Neural crest cell (in vitro differentiated cells): ENCODE results near the gene IL36RN. TPM values are rescaled to one million over a fixed set of nuclear protein-coding genes. Genes with fewer than 3 reads are reported as not detected.

ENCODE experiments used
- DNase-seq: peaks from one replicate; pipeline ENCODE4 v3.0.0; 2021; ENCODE audit warnings: low read depth, mixed read lengths, low spot score
- H3K27ac Mint-ChIP-seq: one replicate; pipeline ENCODE4 v1.8.0; 2021; ENCODE audit warnings: mild to moderate bottlenecking, mixed read lengths; ENCODE audit not compliant: unreplicated experiment
- H3K27me3 Mint-ChIP-seq: 2 replicates; pipeline ENCODE4 v1.8.0; 2021; ENCODE audit warnings: low read depth, mild to moderate bottlenecking, mixed read lengths
- H3K36me3 Mint-ChIP-seq: 2 replicates; pipeline ENCODE4 v1.8.0; 2021; ENCODE audit warnings: low read depth, mild to moderate bottlenecking, mixed read lengths
- H3K4me1 Mint-ChIP-seq: 2 replicates; pipeline ENCODE4 v1.8.0; 2021; ENCODE audit warnings: mixed read lengths
- H3K4me3 Mint-ChIP-seq: one replicate; pipeline ENCODE4 v1.8.0; 2021; ENCODE audit warnings: mild to moderate bottlenecking, mixed read lengths
- H3K9me3 Mint-ChIP-seq: 2 replicates; pipeline ENCODE4 v1.8.0; 2021; ENCODE audit warnings: mixed read lengths
- total RNA-seq: library from RNA; stranded (reverse); gene quantifications from 2 replicates; pipeline ENCODE4 v1.2.1, GENCODE V29; 2021
- TF ChIP-seq, protein P1 (sequence below): fragments of 200-600 bp; sonication (generic); conservative IDR thresholded peaks from 2 replicates; pipeline ENCODE4 v1.5.0; 2021; ENCODE audit warnings: antibody characterized with exemption, mild to moderate bottlenecking

Gene IL36RN
- total RNA-seq, 1 donor from 2014 or later = not detected

DNA sequence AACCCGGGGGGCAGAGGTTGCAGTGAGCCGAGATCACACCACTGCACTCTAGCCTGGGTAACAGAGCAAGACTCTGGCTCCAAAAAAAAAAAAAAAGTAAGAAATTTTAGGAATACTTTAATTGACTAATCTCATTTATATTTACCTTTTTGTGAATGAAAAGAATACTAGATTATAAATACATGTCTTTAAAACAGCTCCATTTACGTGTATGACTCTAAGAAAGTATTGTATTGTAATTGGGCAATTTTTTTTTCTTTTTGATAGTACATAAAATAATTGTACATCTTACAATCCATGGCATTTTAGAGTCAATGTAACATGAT is 45.7 kb upstream of the IL36RN start:
- no peak overlapping the region for H3K4me3 Mint-ChIP-seq
- TF ChIP-seq, protein P1, sequence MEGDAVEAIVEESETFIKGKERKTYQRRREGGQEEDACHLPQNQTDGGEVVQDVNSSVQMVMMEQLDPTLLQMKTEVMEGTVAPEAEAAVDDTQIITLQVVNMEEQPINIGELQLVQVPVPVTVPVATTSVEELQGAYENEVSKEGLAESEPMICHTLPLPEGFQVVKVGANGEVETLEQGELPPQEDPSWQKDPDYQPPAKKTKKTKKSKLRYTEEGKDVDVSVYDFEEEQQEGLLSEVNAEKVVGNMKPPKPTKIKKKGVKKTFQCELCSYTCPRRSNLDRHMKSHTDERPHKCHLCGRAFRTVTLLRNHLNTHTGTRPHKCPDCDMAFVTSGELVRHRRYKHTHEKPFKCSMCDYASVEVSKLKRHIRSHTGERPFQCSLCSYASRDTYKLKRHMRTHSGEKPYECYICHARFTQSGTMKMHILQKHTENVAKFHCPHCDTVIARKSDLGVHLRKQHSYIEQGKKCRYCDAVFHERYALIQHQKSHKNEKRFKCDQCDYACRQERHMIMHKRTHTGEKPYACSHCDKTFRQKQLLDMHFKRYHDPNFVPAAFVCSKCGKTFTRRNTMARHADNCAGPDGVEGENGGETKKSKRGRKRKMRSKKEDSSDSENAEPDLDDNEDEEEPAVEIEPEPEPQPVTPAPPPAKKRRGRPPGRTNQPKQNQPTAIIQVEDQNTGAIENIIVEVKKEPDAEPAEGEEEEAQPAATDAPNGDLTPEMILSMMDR = no peak
- H3K4me1 Mint-ChIP-seq = peaks cover 8% of the 10 kb centered on the region
- peaks cover 2% of the 10 kb centered on the region for H3K36me3 Mint-ChIP-seq
- peaks cover 17% of the 10 kb centered on the region for H3K9me3 Mint-ChIP-seq
- DNase-seq = no peak
- H3K27ac Mint-ChIP-seq = no peak overlapping the region
- peaks cover 35% of the 10 kb centered on the region for H3K27me3 Mint-ChIP-seq

DNA sequence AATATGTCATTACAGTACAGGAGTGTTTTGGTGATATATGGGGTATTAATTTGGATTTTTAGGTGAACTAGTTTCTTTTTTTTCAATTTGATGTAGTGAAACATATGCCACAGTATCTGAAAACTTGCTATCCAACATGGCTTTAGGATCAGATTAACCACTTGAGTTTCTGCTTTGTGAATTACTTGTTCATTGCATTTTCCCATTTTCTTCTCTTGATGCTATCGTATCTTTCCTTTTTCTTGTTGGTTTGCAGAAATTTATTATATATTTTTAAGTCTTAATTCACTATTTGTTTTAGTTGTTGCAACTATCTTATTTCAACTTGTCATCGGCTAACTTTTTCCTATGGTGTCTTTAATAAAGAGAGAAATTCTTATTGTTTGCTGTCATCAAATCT is 44.9 kb upstream of the IL36RN start:
- peaks cover 4% of the 10 kb centered on the region for H3K36me3 Mint-ChIP-seq
- no peak for DNase-seq
- peaks cover 8% of the 10 kb centered on the region for H3K4me1 Mint-ChIP-seq
- H3K9me3 Mint-ChIP-seq = peaks cover 22% of the 10 kb centered on the region
- no peak overlapping the region for H3K27ac Mint-ChIP-seq
- no peak overlapping the region for H3K4me3 Mint-ChIP-seq
- TF ChIP-seq, protein P1 = no peak
- peaks cover 39% of the 10 kb centered on the region for H3K27me3 Mint-ChIP-seq

DNA sequence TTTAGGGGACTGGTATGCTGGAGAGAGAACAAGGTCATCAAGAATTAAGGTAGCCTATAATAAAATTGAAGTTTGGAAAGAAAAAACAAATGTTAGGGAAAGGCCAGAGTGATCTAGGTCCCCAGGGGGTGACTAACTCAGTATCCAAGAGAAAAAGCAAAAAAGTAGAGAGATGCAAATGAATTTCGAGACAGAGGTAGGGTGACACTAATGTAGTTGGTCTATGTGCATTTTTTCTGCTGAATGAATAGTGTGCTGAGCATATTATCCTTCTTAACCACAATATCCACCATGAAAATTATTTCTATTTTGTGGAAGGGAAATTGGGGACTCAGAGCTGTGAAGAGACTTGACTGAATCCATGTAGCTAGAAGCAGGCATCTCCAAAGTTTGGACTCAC is 44.0 kb upstream of the IL36RN start:
- H3K36me3 Mint-ChIP-seq = peaks cover 4% of the 10 kb centered on the region
- no peak overlapping the region for H3K4me3 Mint-ChIP-seq
- H3K27me3 Mint-ChIP-seq = peaks cover 37% of the 10 kb centered on the region
- DNase-seq = no peak
- H3K9me3 Mint-ChIP-seq = peaks cover 25% of the 10 kb centered on the region
- no peak overlapping the region for H3K27ac Mint-ChIP-seq
- H3K4me1 Mint-ChIP-seq = peaks cover 8% of the 10 kb centered on the region
- TF ChIP-seq, protein P1 = no peak

DNA sequence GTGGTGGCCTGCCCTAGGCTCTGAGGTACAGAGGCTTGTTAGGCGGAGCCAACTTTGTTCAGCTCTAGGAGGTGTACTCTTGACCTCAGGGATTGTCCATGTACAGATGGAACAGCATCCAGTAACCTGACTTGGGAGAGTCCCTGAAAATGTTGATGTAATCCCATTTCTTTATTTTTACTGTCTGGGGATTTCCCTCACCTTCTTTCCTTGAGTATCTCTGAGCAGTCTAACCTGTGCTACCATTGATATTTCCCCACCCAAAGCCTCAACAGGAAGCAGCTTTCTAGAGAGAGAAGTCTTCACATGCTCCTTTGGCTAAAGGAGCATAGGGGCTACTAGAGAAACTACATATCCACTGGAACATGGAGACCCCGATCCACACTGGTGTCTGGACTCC is 43.3 kb upstream of the IL36RN start:
- no peak overlapping the region for H3K4me3 Mint-ChIP-seq
- peaks cover 8% of the 10 kb centered on the region for H3K4me1 Mint-ChIP-seq
- DNase-seq = no peak
- H3K27me3 Mint-ChIP-seq = peaks cover 35% of the 10 kb centered on the region
- peaks cover 4% of the 10 kb centered on the region for H3K36me3 Mint-ChIP-seq
- H3K27ac Mint-ChIP-seq = no peak overlapping the region
- H3K9me3 Mint-ChIP-seq = peaks cover 25% of the 10 kb centered on the region
- TF ChIP-seq, protein P1 = no peak

DNA sequence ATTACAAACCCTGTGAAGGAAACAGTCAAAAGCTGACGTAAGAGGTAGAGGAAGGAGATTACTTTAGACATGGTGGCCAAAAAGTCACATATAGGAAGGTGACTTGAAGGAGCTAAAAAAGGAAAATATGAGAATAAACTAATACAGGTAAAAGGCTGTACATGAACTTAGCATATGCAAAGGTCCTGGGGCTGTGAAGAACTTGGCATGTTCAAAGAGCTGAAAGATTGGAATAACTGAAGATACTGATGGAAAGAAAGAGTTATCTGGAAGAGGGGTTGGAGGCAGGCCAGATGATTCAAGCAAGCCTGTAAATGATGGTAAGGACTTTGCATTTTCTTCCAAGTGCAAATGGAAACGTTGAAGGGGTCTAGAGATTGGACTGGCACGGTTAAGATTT is 40.5 kb upstream of the IL36RN start:
- no peak for DNase-seq
- H3K27me3 Mint-ChIP-seq = peaks cover 41% of the 10 kb centered on the region
- H3K9me3 Mint-ChIP-seq = peaks cover 17% of the 10 kb centered on the region
- no peak overlapping the region for H3K4me3 Mint-ChIP-seq
- H3K27ac Mint-ChIP-seq = no peak overlapping the region
- no peaks in the 10 kb centered on the region for H3K4me1 Mint-ChIP-seq
- H3K36me3 Mint-ChIP-seq = peaks cover 4% of the 10 kb centered on the region
- TF ChIP-seq, protein P1 = no peak

DNA sequence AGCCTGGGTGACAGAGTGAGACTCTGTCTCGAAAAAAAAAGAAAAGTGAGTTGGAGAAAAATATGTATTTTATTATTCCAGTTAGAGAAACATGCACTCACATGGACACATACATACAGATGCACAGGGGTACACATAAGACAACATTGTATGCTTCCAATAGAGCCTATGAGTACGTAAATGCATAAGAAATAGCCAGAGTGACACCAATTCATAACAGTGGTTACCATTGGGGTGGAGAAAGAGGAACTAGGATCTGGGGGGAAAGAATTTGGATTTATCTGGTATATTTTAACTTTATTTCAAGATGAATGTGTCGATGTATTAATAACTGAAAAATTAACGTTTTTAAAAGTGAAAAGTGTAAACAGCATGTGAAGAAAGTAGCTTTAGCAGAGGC is 37.7 kb upstream of the IL36RN start:
- Mint-ChIP-seq H3K4me1 (no peaks in the 10 kb centered on the region), H3K9me3 (peaks cover 11% of the 10 kb centered on the region), H3K36me3 (peaks cover 2% of the 10 kb centered on the region), H3K4me3 (no peak overlapping the region), H3K27ac (no peak overlapping the region), H3K27me3 (peaks cover 63% of the 10 kb centered on the region)
- no peak for DNase-seq
- TF ChIP-seq, protein P1 = no peak
